Skeletal muscle tissue (tissue), 4 donors: ENCODE measurements around the gene SERPINA9. TPM values are rescaled to one million over a fixed set of nuclear protein-coding genes. Genes with fewer than 3 reads are reported as not detected.

Experiments used
- H3K27ac ChIP-seq: one replicate; pipeline ENCODE4 v1.7.0; 2013; ENCODE audit warnings: mild to moderate bottlenecking, low read depth, low read length, inconsistent platforms
- H3K27me3 ChIP-seq, 3 donors: one replicate each; pipeline ENCODE4 v1.7.0; 2013; ENCODE audit warnings: low read length in 3 of 3; ENCODE audit not compliant: control insufficient read depth in 3 of 3, insufficient read depth in 3 of 3
- H3K36me3 ChIP-seq, 3 donors: one replicate each; pipeline ENCODE4 v1.7.0; 2013; ENCODE audit warnings: low read length in 3 of 3; ENCODE audit not compliant: control insufficient read depth in 3 of 3, insufficient read depth in 3 of 3
- H3K4me1 ChIP-seq, 3 donors: one replicate each; pipeline ENCODE4 v1.7.0; 2013; ENCODE audit warnings: low read length in 3 of 3, mild to moderate bottlenecking in 3 of 3; ENCODE audit not compliant: control insufficient read depth in 3 of 3, insufficient read depth in 3 of 3
- H3K4me3 ChIP-seq, 3 donors: one replicate each; pipeline ENCODE4 v1.7.0; 2013; ENCODE audit warnings: low read length in 3 of 3
- H3K9ac ChIP-seq, 3 donors: one replicate each; pipeline ENCODE4 v1.7.0; 2013; ENCODE audit warnings: low read length in 3 of 3, mild to moderate bottlenecking in 3 of 3, moderate library complexity in 2 of 3, low read depth in 1 of 3
- H3K9me3 ChIP-seq, 3 donors: one replicate each; pipeline ENCODE4 v1.7.0; 2013; ENCODE audit warnings: low read length in 3 of 3; ENCODE audit not compliant: control insufficient read depth in 3 of 3
- total RNA-seq: library from RNA; depleted of rRNA; stranded (reverse); fragments of >200 nt; gene quantifications from one replicate; pipeline ENCODE4 v1.2.3, GENCODE V29; 2014
- donor health status: Osteomylitis.

Gene SERPINA9
- total RNA-seq, 1 donor from 2014 or later = not detected

DNA sequence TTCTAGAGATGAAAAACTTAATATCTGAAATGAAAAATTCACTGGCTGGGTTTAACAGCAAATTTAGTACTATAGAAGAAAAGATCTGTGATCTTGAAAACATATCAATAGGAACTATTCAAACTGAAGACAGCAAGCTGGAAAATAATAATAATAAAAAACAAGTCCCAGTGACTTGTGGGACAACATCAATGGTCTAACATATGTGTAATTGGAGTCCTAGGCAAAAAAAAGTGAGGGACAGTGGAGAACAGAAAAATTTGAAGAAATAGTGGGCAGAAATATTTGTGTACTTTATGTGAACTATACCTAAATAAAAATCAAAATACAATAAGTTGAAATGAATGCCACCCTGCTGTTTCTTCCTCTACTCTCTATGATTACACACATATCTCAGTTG is 2.4 kb upstream of the SERPINA9 start:
- Histone ChIP-seq H3K27ac (no peak overlapping the region), H3K9ac (no peak overlapping the region), H3K27me3 (peaks cover 0 to 7% (median 0%) of the 10 kb centered on the region in 3 donors), H3K4me3 (no peak overlapping the region), H3K4me1 (no peaks in the 10 kb centered on the region), H3K36me3 (no peaks in the 10 kb centered on the region), H3K9me3 (peaks cover 8 to 12% (median 11%) of the 10 kb centered on the region in 3 donors)

GRCh38 chr14:94474581-94475031 is 1.4 kb downstream of the SERPINA9 start:
- peaks cover 0 to 11% (median 4%) of the 10 kb centered on the region in 3 donors for H3K27me3 ChIP-seq
- H3K36me3 ChIP-seq = no peaks in the 10 kb centered on the region
- H3K4me3 ChIP-seq = no peak overlapping the region
- no peaks in the 10 kb centered on the region for H3K4me1 ChIP-seq
- no peak overlapping the region for H3K9ac ChIP-seq
- peaks cover 7 to 11% (median 8%) of the 10 kb centered on the region in 3 donors for H3K9me3 ChIP-seq
- no peak overlapping the region for H3K27ac ChIP-seq

DNA sequence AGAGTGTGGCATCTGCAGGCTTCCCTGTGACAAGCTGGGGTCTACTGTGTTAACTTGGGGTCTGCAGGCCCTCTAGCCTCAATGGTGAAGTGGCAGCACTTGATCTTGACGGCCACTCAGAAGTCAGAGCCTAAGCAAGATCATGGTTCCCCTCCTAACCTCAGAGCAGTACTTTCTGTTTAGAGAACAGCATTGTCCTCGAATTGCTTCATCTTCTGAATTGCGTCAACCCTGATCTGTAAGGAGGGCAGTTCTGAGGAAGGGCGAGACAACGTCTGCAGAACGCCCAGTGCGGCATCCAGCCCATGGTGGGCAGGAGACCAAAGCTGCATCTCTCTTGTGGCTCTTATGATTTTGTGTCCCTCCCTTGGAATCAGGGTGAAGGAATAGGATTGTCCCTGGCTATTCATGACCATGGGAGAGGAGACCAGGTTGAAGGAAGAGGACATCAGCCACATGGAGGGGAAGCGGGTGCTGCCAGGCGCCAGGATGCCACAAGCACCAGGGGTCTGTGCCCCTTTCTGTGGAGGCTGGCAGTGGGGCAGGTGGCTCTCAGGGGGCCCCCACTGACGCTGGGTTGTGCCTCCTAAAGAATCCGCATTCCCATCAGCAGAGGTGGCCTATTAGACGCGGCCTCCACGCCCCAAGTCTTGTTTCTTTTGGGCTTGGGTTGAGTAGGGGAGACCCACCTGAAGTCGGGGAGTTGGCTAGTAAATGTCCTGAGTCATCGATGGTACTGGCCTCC is 2.2 kb downstream of the SERPINA9 start:
- peaks cover 0 to 11% (median 4%) of the 10 kb centered on the region in 3 donors for H3K27me3 ChIP-seq
- H3K36me3 ChIP-seq = no peaks in the 10 kb centered on the region
- no peak overlapping the region for H3K9ac ChIP-seq
- H3K27ac ChIP-seq = no peak overlapping the region
- H3K9me3 ChIP-seq = peaks cover 2 to 8% (median 6%) of the 10 kb centered on the region in 3 donors
- H3K4me3 ChIP-seq = no peak overlapping the region
- no peaks in the 10 kb centered on the region for H3K4me1 ChIP-seq

DNA sequence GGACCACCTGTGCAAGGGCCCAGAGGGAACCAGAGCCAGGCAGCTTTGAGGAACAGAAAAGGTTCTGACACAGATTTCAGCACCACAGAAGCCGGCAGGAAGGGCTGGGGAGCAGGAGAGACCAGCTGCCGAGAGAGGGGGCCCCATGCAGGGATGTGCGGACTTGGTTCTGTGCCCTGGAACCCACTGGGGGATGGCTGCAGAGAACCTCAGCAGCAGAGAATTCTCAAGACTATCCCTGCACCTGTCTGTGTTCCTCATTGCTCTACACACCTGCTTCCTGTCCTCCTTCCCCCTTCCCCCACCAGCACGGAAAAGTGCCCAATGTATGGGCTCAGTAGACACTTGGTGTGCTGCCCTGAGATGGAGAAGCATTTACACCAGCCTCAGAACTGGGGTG is 3.2 kb downstream of the SERPINA9 start:
- no peaks in the 10 kb centered on the region for H3K4me1 ChIP-seq
- no peak overlapping the region for H3K27ac ChIP-seq
- H3K27me3 ChIP-seq = peaks cover 0 to 17% (median 4%) of the 10 kb centered on the region in 3 donors
- H3K9me3 ChIP-seq = peaks cover 0 to 6% (median 2%) of the 10 kb centered on the region in 3 donors
- H3K36me3 ChIP-seq = no peaks in the 10 kb centered on the region
- no peak overlapping the region for H3K9ac ChIP-seq
- H3K4me3 ChIP-seq = no peak overlapping the region

DNA sequence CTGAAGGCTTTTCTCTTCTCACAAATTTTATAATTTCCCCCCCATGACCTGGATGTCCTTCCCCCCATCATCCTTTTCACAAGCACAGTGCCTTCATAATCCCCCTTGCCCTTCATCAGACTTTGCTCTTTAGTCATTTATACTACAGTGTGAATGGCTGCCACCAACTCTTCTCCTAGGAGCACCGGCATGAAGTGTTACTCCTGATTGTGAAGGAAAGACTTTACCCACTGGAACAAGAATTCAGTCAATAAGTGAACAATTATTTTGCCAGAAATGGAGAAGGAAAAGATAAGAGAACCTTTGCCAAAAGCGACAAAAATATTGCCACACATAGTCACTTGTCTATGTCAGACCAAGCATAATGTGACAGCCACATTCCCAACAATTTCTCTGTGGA is 5.0 kb downstream of the SERPINA9 start:
- no peak overlapping the region for H3K9ac ChIP-seq
- H3K36me3 ChIP-seq = no peaks in the 10 kb centered on the region
- no peaks in the 10 kb centered on the region for H3K9me3 ChIP-seq
- no peak overlapping the region for H3K4me3 ChIP-seq
- H3K4me1 ChIP-seq = no peaks in the 10 kb centered on the region
- no peak overlapping the region for H3K27ac ChIP-seq
- peaks cover 0 to 21% (median 4%) of the 10 kb centered on the region in 3 donors for H3K27me3 ChIP-seq

DNA sequence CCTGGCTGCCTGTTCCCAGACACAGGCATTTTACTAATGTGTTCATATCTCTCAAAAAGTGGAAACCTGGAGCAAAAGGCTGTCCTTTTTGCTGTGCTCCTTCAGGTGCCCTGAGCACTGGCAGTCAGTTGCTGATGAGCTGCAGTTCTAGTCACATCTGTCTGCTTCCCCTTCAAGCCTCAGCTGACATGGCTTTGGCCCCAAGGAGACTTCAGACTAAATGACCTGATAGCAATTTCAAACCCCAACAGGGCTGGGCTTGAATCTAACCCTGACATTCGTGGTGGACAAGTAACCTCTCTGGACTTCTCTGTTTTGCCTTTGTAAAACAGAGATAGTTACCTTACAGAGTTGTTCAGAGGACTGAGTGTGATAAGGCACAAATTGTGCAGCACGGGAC is 5.7 kb downstream of the SERPINA9 start:
- Histone ChIP-seq H3K4me3 (no peak overlapping the region), H3K9ac (no peak overlapping the region), H3K36me3 (no peaks in the 10 kb centered on the region), H3K9me3 (no peaks in the 10 kb centered on the region), H3K27me3 (peaks cover 0 to 21% (median 4%) of the 10 kb centered on the region in 3 donors), H3K27ac (no peak overlapping the region), H3K4me1 (no peaks in the 10 kb centered on the region)

- H3K9me3 ChIP-seq = no peaks in the 10 kb centered on the region
- no peak overlapping the region for H3K4me3 ChIP-seq
- no peak overlapping the region for H3K9ac ChIP-seq
- no peaks in the 10 kb centered on the region for H3K4me1 ChIP-seq
- peaks cover 0 to 16% (median 4%) of the 10 kb centered on the region in 3 donors for H3K27me3 ChIP-seq
- no peaks in the 10 kb centered on the region for H3K36me3 ChIP-seq
- no peak overlapping the region for H3K27ac ChIP-seq
Measured at GRCh38 chr14:94469261-94469660, 6.7 kb downstream of the SERPINA9 start.

GRCh38 chr14:94467728-94468520 is 8.1 kb downstream of the SERPINA9 start:
- Histone ChIP-seq H3K9ac (no peak overlapping the region), H3K4me3 (no peak overlapping the region), H3K27ac (no peak overlapping the region), H3K27me3 (peaks cover 0 to 14% (median 3%) of the 10 kb centered on the region in 3 donors), H3K36me3 (no peaks in the 10 kb centered on the region), H3K9me3 (no peaks in the 10 kb centered on the region), H3K4me1 (no peaks in the 10 kb centered on the region)

GRCh38 chr14:94466706-94467370 is 9.2 kb downstream of the SERPINA9 start:
- Histone ChIP-seq H3K36me3 (no peaks in the 10 kb centered on the region), H3K27ac (no peak overlapping the region), H3K4me1 (no peaks in the 10 kb centered on the region), H3K4me3 (no peak overlapping the region), H3K9me3 (no peaks in the 10 kb centered on the region), H3K27me3 (peaks cover 0 to 14% (median 0%) of the 10 kb centered on the region in 3 donors), H3K9ac (no peak overlapping the region)
